SK-N-SH (cell line): ENCODE measurements around the gene FCGR3B. TPM values are rescaled to one million over a fixed set of nuclear protein-coding genes. Genes with fewer than 3 reads are reported as not detected.
"Not testable (repeated sequence)": the region's sequence is repeated elsewhere in the genome, so short reads cannot be mapped to it uniquely, and the experiment has no call there.

Experiments used
- CTCF ChIA-PET: fragments of 300-600, 350-600 bp; formaldehyde crosslinking; extraction: SDS; loops from one replicate; lab custom pipeline; 2021; lab: Yijun Ruan, JAX
- POLR2A ChIA-PET: fragments of 350-600 bp; sonication (Branson Sonifier 250); formaldehyde crosslinking; extraction: SDS; loops from one replicate; lab custom pipeline; 2020; ENCODE audit warnings: antibody characterized with exemption, inconsistent platforms; lab: Yijun Ruan, JAX
- DNase-seq: peaks from one replicate; pipeline ENCODE4 v3.0.0; 2012
- H2AFZ ChIP-seq: fragments of 200-600 bp; sonication (generic); 2 replicates; pipeline ENCODE4 v1.8.1; 2016; ENCODE audit warnings: antibody characterized with exemption, mild to moderate bottlenecking, low read depth
- H3F3A ChIP-seq: fragments of 200-600 bp; sonication (generic); replicated peaks from 2 replicates; pipeline ENCODE3; 2016; ENCODE audit warnings: antibody characterized with exemption, mild to moderate bottlenecking; ENCODE audit not compliant: insufficient read depth
- H3K27ac ChIP-seq, 2 experiments: fragments of 200-500 bp in 1 of 2; fragments of 200-600 bp in 1 of 2; sonication (Bioruptor generic) in 1 of 2; sonication (generic), shearing (Covaris generic) in 1 of 2; 2 replicates each; pipeline versions ENCODE4 v1.5.1 to v1.6.1; 2014 to 2016; ENCODE audit warnings: low read depth in 2 of 2, inconsistent platforms in 1 of 2, low read length in 1 of 2, mild to moderate bottlenecking in 1 of 2, mixed read lengths in 1 of 2
- H3K27me3 ChIP-seq: fragments of 200-600 bp; sonication (generic), shearing (Covaris generic); 2 replicates; pipeline ENCODE4 v1.6.1; 2016; ENCODE audit warnings: mixed run types; ENCODE audit not compliant: insufficient read depth
- H3K36me3 ChIP-seq, 2 experiments: fragments of 200-500 bp in 1 of 2; fragments of 200-600 bp in 1 of 2; sonication (Bioruptor generic) in 1 of 2; sonication (generic) in 1 of 2; replicated peaks in 1 of 2; 2 replicates each; pipeline versions ENCODE3 to v1.5.1; 2014 to 2016; ENCODE audit warnings: low read length in 1 of 2, mild to moderate bottlenecking in 1 of 2; ENCODE audit not compliant: insufficient read depth in 2 of 2, control insufficient read depth in 1 of 2
- H3K4me1 ChIP-seq, 2 experiments: fragments of 200-500 bp in 1 of 2; fragments of 200-600 bp in 1 of 2; sonication (Bioruptor generic) in 1 of 2; sonication (generic), shearing (Covaris generic) in 1 of 2; 2 replicates each; pipeline versions ENCODE4 v1.5.1 to v1.6.1; 2014 to 2016; ENCODE audit warnings: low read depth in 1 of 2, low read length in 1 of 2, mixed run types in 1 of 2; ENCODE audit not compliant: insufficient read depth in 2 of 2, control insufficient read depth in 1 of 2
- H3K4me2 ChIP-seq: fragments of 200-600 bp; sonication (generic), shearing (Covaris generic); 2 replicates; pipeline ENCODE4 v1.6.1; 2017; ENCODE audit warnings: mixed run types
- H3K4me3 ChIP-seq, 2 experiments: fragments of 200-500 bp in 1 of 2; fragments of 200-600 bp in 1 of 2; sonication (Bioruptor generic) in 1 of 2; sonication (generic), shearing (Covaris generic) in 1 of 2; 2 replicates each; pipeline versions ENCODE4 v1.5.1 to v1.8.1; 2014 to 2016; ENCODE audit warnings: low read depth in 2 of 2, inconsistent platforms in 1 of 2, low read length in 1 of 2, mild to moderate bottlenecking in 1 of 2, mixed read lengths in 1 of 2, moderate library complexity in 1 of 2
- H3K79me2 ChIP-seq: fragments of 200-600 bp; sonication (generic); 2 replicates; pipeline ENCODE4 v1.8.1; 2017; ENCODE audit warnings: mild to moderate bottlenecking; ENCODE audit not compliant: insufficient read depth
- H3K9ac ChIP-seq: fragments of 200-600 bp; sonication (generic); 2 replicates; pipeline ENCODE4 v1.6.1; 2017; ENCODE audit warnings: mixed run types
- H3K9me2 ChIP-seq: fragments of 200-600 bp; sonication (generic); 2 replicates; pipeline ENCODE4 v1.6.1; 2017; ENCODE audit warnings: mixed run types
- H3K9me3 ChIP-seq: fragments of 200-600 bp; sonication (generic); 2 replicates; pipeline ENCODE4 v1.6.1; 2017; ENCODE audit warnings: mixed run types, mild to moderate bottlenecking, moderate library complexity
- H4K20me1 ChIP-seq: fragments of 200-600 bp; sonication (generic); 2 replicates; pipeline ENCODE4 v1.6.1; 2017; ENCODE audit warnings: mild to moderate bottlenecking, mixed run types; ENCODE audit not compliant: insufficient read depth
- WGBS: methylation state at CpG from one replicate; pipeline ENCODE4 v1.1.6; 2017; ENCODE audit warnings: low lambda C conversion rate; 5-methylcytosine and 5-hydroxymethylcytosine counted together
- polyA plus RNA-seq, 3 experiments: library from polyadenylated mRNA; depleted of rRNA; stranded (reverse); fragments of >200 nt; gene quantifications; 2 replicates each; pipeline ENCODE4 v1.2.3, GENCODE V29; 2012

FCGR3B gene
- polyA plus RNA-seq, 1 of the 3 experiments (the other 2 are of a cell fraction), result not detected

DNA sequence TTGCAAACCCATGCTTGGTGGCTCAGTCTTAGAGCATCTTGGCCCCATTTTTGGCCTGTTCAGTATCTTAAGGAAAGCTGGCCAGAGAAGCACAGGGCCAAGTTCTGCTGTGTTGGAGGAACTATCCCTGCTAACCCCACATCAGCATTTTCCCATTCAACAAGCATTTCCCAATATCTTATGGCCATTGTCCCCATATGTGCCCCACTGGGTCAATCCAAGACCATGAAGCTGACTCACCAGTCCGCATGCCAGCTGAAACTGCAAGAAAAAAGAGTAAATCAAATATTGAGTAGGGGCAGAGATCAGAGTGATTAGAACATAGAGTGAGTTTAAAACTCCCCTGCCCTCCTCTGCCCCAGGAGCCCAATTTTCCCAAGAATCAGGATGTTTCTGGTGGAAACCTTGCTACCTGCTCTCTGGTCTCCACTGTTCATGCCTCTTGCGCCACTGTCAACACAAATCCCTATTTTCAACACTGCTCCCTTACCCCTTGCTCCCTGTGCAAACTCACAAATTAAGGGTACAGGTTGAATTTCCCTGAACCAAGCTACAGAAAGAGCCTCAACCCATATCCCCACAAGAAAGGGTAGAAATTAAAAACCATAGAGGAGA is 741 bp downstream of the FCGR3B start:
- H3K9me2 ChIP-seq, H3K4me1 ChIP-seq, H2AFZ ChIP-seq, H3K79me2 ChIP-seq, H3K36me3 ChIP-seq, H3K27me3 ChIP-seq, H3K9me3 ChIP-seq, H3K9ac ChIP-seq, H3K4me3 ChIP-seq, DNase-seq, H3F3A ChIP-seq, CTCF ChIA-PET, H3K27ac ChIP-seq, POLR2A ChIA-PET, H3K4me2 ChIP-seq, H4K20me1 ChIP-seq: not testable (repeated sequence)
- 17% methylated on average over 1 of the region's 2 CpGs for WGBS

DNA sequence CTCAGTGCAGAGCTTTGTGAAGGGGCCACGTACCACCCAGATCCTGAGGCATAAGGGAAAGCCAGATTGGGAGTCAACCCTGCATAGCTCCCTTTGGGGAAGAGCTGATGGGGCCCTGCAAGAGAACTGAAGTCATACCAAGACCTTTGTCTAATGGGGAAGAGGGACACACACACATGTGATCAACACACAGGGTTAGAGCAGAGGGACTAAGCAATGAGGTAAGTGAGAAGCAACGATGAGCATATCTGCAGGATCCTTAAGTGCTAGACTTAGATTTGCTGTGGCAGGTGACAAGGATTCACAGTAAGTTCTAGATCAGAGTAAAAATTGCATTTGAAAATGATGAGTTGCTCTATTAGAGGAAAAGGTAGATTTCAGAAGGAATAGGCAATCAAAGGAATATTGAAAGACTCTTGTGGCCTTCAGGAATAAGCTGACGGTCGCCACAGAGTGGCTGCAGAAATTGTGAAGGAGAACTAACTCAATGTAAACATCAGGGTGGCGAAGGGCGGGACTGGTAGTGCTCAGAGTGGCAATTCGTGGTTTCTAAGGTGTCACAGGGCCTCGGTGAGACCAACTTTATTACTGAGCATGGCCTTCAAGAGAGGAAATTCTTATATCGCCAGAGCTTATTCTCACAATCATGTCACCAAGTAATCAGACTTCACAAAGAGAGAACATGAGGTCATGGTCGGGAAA is 4.4 kb downstream of the FCGR3B start:
- H3K4me2 ChIP-seq, DNase-seq, H3K27me3 ChIP-seq, H3K27ac ChIP-seq, POLR2A ChIA-PET, H3K36me3 ChIP-seq, H3K4me3 ChIP-seq, CTCF ChIA-PET, H3K79me2 ChIP-seq, H2AFZ ChIP-seq, H4K20me1 ChIP-seq, H3K9ac ChIP-seq, H3K4me1 ChIP-seq, H3K9me2 ChIP-seq, H3K9me3 ChIP-seq, H3F3A ChIP-seq: not testable (repeated sequence)
- WGBS, result 15% methylated on average over 9 of the region's 10 CpGs

- DNase-seq, CTCF ChIA-PET, H4K20me1 ChIP-seq, H3K36me3 ChIP-seq, H3K9ac ChIP-seq, H3K27ac ChIP-seq, H3K9me3 ChIP-seq, POLR2A ChIA-PET, H3K9me2 ChIP-seq, H3K4me3 ChIP-seq, H2AFZ ChIP-seq, H3K4me2 ChIP-seq, H3K27me3 ChIP-seq, H3K79me2 ChIP-seq, H3F3A ChIP-seq, H3K4me1 ChIP-seq: not testable (repeated sequence)
- WGBS, result no CpG with 5 or more reads among the region's 1 CpG
These were observed 6.4 kb downstream of the FCGR3B start for GRCh38 chr1:161624605-161625004.

DNA sequence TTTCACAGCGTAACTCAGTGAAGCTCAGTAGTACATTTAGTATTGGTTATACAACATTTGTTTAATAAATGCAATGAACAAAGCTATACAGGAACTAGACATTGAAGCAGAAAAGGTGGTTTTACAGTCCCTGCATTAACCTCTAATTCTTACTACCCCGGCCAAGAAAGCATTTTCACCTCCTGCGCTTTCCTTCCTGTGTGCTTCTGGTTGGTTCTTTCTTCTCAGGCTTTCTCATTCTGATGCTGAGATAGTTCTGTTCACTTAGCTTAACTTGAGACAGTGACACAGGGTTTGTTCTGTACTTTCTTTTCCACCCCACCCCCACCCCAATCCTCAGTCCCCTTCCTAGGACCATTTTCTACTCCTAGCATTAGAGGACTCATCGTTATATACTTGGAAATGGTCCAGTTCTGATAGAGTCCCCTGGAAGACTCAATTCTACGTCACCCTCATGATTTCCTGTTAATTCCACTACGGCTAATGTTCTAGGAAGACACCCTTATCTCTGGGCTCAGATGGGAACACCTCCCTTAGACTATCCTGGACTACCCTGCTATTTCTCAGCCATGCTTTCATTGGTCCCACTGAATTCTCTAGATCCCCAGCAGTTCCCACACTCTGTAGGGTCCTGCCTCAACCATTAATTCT is 7.5 kb downstream of the FCGR3B start:
- H3K4me2 ChIP-seq, H3K4me3 ChIP-seq, POLR2A ChIA-PET, DNase-seq, H3K79me2 ChIP-seq, H2AFZ ChIP-seq, H3K4me1 ChIP-seq, H3K9ac ChIP-seq, H3K9me3 ChIP-seq, H3K9me2 ChIP-seq, H3K27me3 ChIP-seq, H4K20me1 ChIP-seq, H3K27ac ChIP-seq, H3F3A ChIP-seq, CTCF ChIA-PET, H3K36me3 ChIP-seq: not testable (repeated sequence)
- 15% methylated on average over 6 of the region's 6 CpGs for WGBS

- H4K20me1 ChIP-seq, DNase-seq, CTCF ChIA-PET, H3K4me1 ChIP-seq, H2AFZ ChIP-seq, H3K4me3 ChIP-seq, H3K79me2 ChIP-seq, H3K9ac ChIP-seq, H3K9me3 ChIP-seq, POLR2A ChIA-PET, H3F3A ChIP-seq, H3K36me3 ChIP-seq, H3K27me3 ChIP-seq, H3K27ac ChIP-seq, H3K9me2 ChIP-seq: not testable (repeated sequence)
- 21% methylated on average over 8 of the region's 8 CpGs for WGBS
- H3K4me2 ChIP-seq, result peak overlapping the region; percentile 81; the same call in 1 of the 2 replicates
These were observed 8.9 kb downstream of the FCGR3B start for GRCh38 chr1:161622054-161622453.
